HFFc6 (cell line): ENCODE results near the gene SAMD11. TPM values are rescaled to one million over a fixed set of nuclear protein-coding genes. Genes with fewer than 3 reads are reported as not detected.

ENCODE experiments used
- DNase-seq: peaks from one replicate; pipeline ENCODE4 v3.0.0-alpha.2; 2018
- H3K27ac Mint-ChIP-seq: 2 replicates; pipeline ENCODE4 v1.8.0; 2020; ENCODE audit warnings: mild to moderate bottlenecking, mixed read lengths
- H3K27me3 Mint-ChIP-seq: 2 replicates; pipeline ENCODE4 v1.8.0; 2021; ENCODE audit warnings: mild to moderate bottlenecking, moderate library complexity, mixed read lengths; ENCODE audit not compliant: insufficient read depth
- H3K36me3 Mint-ChIP-seq: 2 replicates; pipeline ENCODE4 v1.8.0; 2021; ENCODE audit warnings: low read depth, mixed read lengths
- H3K4me1 Mint-ChIP-seq: 2 replicates; pipeline ENCODE4 v1.8.0; 2020; ENCODE audit warnings: low read depth, mixed read lengths
- H3K4me3 Mint-ChIP-seq: 2 replicates; pipeline ENCODE4 v1.8.0; 2020; ENCODE audit warnings: mild to moderate bottlenecking, moderate library complexity, mixed read lengths
- H3K9me3 Mint-ChIP-seq: 2 replicates; pipeline ENCODE4 v1.8.0; 2020; ENCODE audit warnings: mild to moderate bottlenecking, mixed read lengths
- CTCF ChIP-seq: fragments of 200-600 bp; sonication (generic); IDR thresholded peaks from 2 replicates; pipeline ENCODE4 v1.5.0; 2021; ENCODE audit warnings: antibody characterized with exemption, mild to moderate bottlenecking
- total RNA-seq, 6 experiments: library from RNA; stranded (reverse); fragmentation: NEBNext Ultra II Directional; extraction: Animal tissue kit (Norgen Biotek cat#: 25700); gene quantifications; 2 replicates in 1 of 6; 3 replicates in 5 of 6; pipeline ENCODE4 v1.2.3, GENCODE V29; 2021

The SAMD11 gene
- total RNA-seq, 6 experiments from 2014 or later, result 20.6 to 29.3 (median 27.5) TPM

GRCh38 chr1:954927-955326 lies 31.2 kb downstream of the SAMD11 start:
- TF ChIP-seq CTCF, result no peak
- H3K27me3 Mint-ChIP-seq, result peaks cover under 1% of the 10 kb centered on the region; the same call in 1 of the 2 replicates
- H3K36me3 Mint-ChIP-seq, result peaks cover 34% of the 10 kb centered on the region
- H3K4me3 Mint-ChIP-seq, result no peak overlapping the region
- H3K27ac Mint-ChIP-seq, result no peak overlapping the region
- no peak for DNase-seq
- H3K9me3 Mint-ChIP-seq, result no peaks in the 10 kb centered on the region
- peaks cover 16% of the 10 kb centered on the region for H3K4me1 Mint-ChIP-seq

GRCh38 chr1:955474-955873 lies 31.8 kb downstream of the SAMD11 start:
- no peak for TF ChIP-seq CTCF
- H3K9me3 Mint-ChIP-seq, result no peaks in the 10 kb centered on the region
- H3K36me3 Mint-ChIP-seq, result peaks cover 29% of the 10 kb centered on the region
- H3K4me3 Mint-ChIP-seq, result no peak overlapping the region
- DNase-seq, result no peak
- H3K27ac Mint-ChIP-seq, result no peak overlapping the region
- no peaks in the 10 kb centered on the region; the same call in 1 of the 2 replicates for H3K27me3 Mint-ChIP-seq
- H3K4me1 Mint-ChIP-seq, result peaks cover 16% of the 10 kb centered on the region

DNA sequence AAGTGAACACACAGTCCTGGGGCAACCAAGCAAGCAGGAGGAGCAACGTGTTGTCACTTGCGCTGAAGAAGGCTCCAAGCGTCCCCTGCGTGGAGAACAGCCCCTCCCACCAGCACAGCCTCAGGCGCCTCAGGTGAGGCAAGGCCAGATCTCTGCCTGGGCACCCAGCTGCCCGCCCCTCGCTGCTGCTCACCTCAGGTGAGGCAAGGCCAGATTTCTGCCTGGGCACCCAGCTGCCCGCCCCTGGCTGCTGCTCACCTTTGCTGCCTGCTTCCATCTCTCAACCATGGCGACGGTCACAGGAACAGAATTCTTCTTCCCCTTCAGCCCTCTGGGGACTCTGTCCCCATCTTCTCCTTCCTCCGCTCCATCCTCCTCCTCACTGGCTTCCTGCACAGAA lies 32.9 kb downstream of the SAMD11 start:
- Mint-ChIP-seq H3K27ac (no peak overlapping the region), H3K4me3 (no peak overlapping the region), H3K27me3 (no peaks in the 10 kb centered on the region; the same call in 1 of the 2 replicates), H3K9me3 (no peaks in the 10 kb centered on the region), H3K4me1 (peaks cover 16% of the 10 kb centered on the region), H3K36me3 (peaks cover 21% of the 10 kb centered on the region)
- DNase-seq, result no peak
- TF ChIP-seq CTCF, result no peak

- Mint-ChIP-seq H3K4me3 (peak within 1 kb of the TSS; percentile 100), H3K27ac (peak within 1 kb of the TSS; percentile 84), H3K27me3 (no peaks in the 10 kb centered on the region; the same call in 1 of the 2 replicates), H3K4me1 (peaks cover 16% of the 10 kb centered on the region), H3K36me3 (peaks cover 21% of the 10 kb centered on the region), H3K9me3 (no peaks in the 10 kb centered on the region)
- TF ChIP-seq CTCF, result no peak
- peak; percentile 82 for DNase-seq
Observed at GRCh38 chr1:958823-959730, 35.4 kb downstream of the SAMD11 start, which contains the start of gene NOC2L. Gene NOC2L (minus strand): TSS chr1:959256. CDS start chr1:959240, 16 bp downstream.

GRCh38 chr1:959731-960362 lies 36.1 kb downstream of the SAMD11 start:
- H3K27ac Mint-ChIP-seq, result peak overlapping the region; percentile 65; the same call in 1 of the 2 replicates

More at GRCh38 chr1:959731-960362, 36.1 kb downstream of the SAMD11 start:
- peaks cover 16% of the 10 kb centered on the region for H3K4me1 Mint-ChIP-seq
- peaks cover 20% of the 10 kb centered on the region for H3K36me3 Mint-ChIP-seq
- no peaks in the 10 kb centered on the region for H3K9me3 Mint-ChIP-seq
- peak overlapping the region; percentile 71 for H3K4me3 Mint-ChIP-seq
- no peak for TF ChIP-seq CTCF
- no peaks in the 10 kb centered on the region; the same call in 1 of the 2 replicates for H3K27me3 Mint-ChIP-seq
- no peak for DNase-seq
